ENCODE results near the gene OPN3. TPM values are rescaled to one million over a fixed set of nuclear protein-coding genes. Genes with fewer than 3 reads are reported as not detected.

The OPN3 gene
- polyA plus RNA-seq, 1 experiment, result 14.1 TPM

DNA sequence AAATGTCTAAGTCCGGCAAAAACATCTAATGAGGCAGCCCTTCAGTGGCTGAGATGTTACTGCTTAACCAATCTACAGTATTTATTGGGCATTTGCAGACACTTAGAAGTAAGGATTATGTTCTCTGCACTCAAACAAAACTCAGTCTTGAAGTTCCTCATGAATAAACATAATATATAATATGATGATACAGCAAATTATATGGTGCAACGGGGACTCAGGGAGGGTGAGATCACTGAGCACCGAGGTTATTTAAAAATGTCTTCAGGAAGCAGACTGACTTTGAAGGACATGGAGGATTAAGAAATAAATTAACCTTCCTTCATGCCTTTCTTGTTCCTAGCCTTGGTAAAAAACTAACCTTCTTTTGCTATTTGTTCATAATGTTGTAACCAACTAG, 39.8 kb upstream of the OPN3 start:
- no peak overlapping the region for H3K4me3 ChIP-seq (ENCODE audit: low read depth, low read length)
- TF ChIP-seq, protein P1, sequence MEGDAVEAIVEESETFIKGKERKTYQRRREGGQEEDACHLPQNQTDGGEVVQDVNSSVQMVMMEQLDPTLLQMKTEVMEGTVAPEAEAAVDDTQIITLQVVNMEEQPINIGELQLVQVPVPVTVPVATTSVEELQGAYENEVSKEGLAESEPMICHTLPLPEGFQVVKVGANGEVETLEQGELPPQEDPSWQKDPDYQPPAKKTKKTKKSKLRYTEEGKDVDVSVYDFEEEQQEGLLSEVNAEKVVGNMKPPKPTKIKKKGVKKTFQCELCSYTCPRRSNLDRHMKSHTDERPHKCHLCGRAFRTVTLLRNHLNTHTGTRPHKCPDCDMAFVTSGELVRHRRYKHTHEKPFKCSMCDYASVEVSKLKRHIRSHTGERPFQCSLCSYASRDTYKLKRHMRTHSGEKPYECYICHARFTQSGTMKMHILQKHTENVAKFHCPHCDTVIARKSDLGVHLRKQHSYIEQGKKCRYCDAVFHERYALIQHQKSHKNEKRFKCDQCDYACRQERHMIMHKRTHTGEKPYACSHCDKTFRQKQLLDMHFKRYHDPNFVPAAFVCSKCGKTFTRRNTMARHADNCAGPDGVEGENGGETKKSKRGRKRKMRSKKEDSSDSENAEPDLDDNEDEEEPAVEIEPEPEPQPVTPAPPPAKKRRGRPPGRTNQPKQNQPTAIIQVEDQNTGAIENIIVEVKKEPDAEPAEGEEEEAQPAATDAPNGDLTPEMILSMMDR (IDR thresholded peaks at IDR 0.05; ENCODE audit: insufficient read depth, low read depth, low read length), result no peak
- peaks cover 3% of the 10 kb centered on the region for H3K27me3 ChIP-seq (ENCODE audit: control insufficient read depth, insufficient read depth, low read length)
- no peaks in the 10 kb centered on the region for H3K36me3 ChIP-seq (ENCODE audit: control insufficient read depth, insufficient read depth, low read length)
- CTCF ChIA-PET, result interaction anchor here (0.9 kb wide), 1 partner anchor 38 kb away, joined by 3 read pairs; no protein-coding TSS in a partner anchor
- DNase-seq (ENCODE audit: low read depth), result no peak
- POLR2A ChIA-PET, result no interaction called here

GRCh38 chr1:241679404-241679803, 39.2 kb upstream of the OPN3 start:
- POLR2A ChIA-PET, result no interaction called here
- CTCF ChIA-PET, result interaction anchor here (0.9 kb wide), 2 partner anchors 23 to 38 kb away, joined by 3 read pairs; no protein-coding TSS in a partner anchor
- no peak for DNase-seq (ENCODE audit: low read depth)
- H3K36me3 ChIP-seq (ENCODE audit: control insufficient read depth, insufficient read depth, low read length), result no peaks in the 10 kb centered on the region
- TF ChIP-seq, protein P1 (IDR thresholded peaks at IDR 0.05; ENCODE audit: insufficient read depth, low read depth, low read length), result no peak
- H3K4me3 ChIP-seq (ENCODE audit: low read depth, low read length), result no peak overlapping the region
- peaks cover 3% of the 10 kb centered on the region for H3K27me3 ChIP-seq (ENCODE audit: control insufficient read depth, insufficient read depth, low read length)

DNA sequence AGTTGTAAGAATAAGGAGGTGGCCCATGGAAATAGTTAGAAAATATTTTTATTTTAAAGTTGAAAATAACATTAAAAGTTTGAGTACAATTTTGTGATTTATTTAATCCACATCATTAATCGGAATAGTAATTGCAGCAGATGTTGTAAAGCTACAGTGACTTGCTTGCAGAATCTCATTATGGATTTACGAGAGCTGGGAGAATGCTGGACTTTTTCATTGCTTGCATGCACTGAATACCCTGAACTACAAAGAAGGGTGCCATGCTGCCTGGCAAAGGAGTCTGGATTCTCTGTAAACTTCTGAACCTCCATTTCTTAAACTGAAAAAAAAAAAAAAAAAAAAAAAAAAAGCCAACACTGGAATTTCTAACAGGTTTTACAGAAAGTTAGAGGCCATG, 38.4 kb upstream of the OPN3 start:
- ChIA-PET CTCF (interaction anchor here (0.9 kb wide), 1 partner anchor 22 kb away, joined by 3 read pairs; no protein-coding TSS in a partner anchor), POLR2A (no interaction called here)
- Histone ChIP-seq H3K36me3 (ENCODE audit: control insufficient read depth, insufficient read depth, low read length) (no peaks in the 10 kb centered on the region), H3K4me3 (ENCODE audit: low read depth, low read length) (no peak overlapping the region), H3K27me3 (ENCODE audit: control insufficient read depth, insufficient read depth, low read length) (peaks cover 3% of the 10 kb centered on the region)
- TF ChIP-seq, protein P1 (IDR thresholded peaks at IDR 0.05; ENCODE audit: insufficient read depth, low read depth, low read length), result no peak
- DNase-seq (ENCODE audit: low read depth), result no peak

GRCh38 chr1:241677201-241677600, 37.0 kb upstream of the OPN3 start:
- ChIA-PET POLR2A (no interaction called here), CTCF (interaction anchor here (0.7 to 0.8 kb wide), 2 partner anchors 9 to 13 kb away, joined by 3 read pairs; no protein-coding TSS in a partner anchor)
- Histone ChIP-seq H3K4me3 (ENCODE audit: low read depth, low read length) (no peak overlapping the region), H3K27me3 (ENCODE audit: control insufficient read depth, insufficient read depth, low read length) (peaks cover 3% of the 10 kb centered on the region), H3K36me3 (ENCODE audit: control insufficient read depth, insufficient read depth, low read length) (no peaks in the 10 kb centered on the region)
- TF ChIP-seq, protein P1 (IDR thresholded peaks at IDR 0.05; ENCODE audit: insufficient read depth, low read depth, low read length), result no peak
- DNase-seq (ENCODE audit: low read depth), result no peak

GRCh38 chr1:241675983-241676382, 35.8 kb upstream of the OPN3 start:
- POLR2A ChIA-PET, result no interaction called here
- CTCF ChIA-PET, result no interaction called here
- Histone ChIP-seq H3K27me3 (ENCODE audit: control insufficient read depth, insufficient read depth, low read length) (peaks cover 3% of the 10 kb centered on the region), H3K4me3 (ENCODE audit: low read depth, low read length) (no peak overlapping the region), H3K36me3 (ENCODE audit: control insufficient read depth, insufficient read depth, low read length) (no peaks in the 10 kb centered on the region)
- DNase-seq (ENCODE audit: low read depth), result no peak
- TF ChIP-seq, protein P1 (IDR thresholded peaks at IDR 0.05; ENCODE audit: insufficient read depth, low read depth, low read length), result no peak

Data from BJ (cell line).